Measurements from ENCODE around the gene FRY. TPM values are rescaled to one million over a fixed set of nuclear protein-coding genes. Genes with fewer than 3 reads are reported as not detected.
A peak's percentile ranks its signal among the peaks of the same experiment; 100 is the strongest.

Gene FRY
- total RNA-seq, 1 donor from 2014 or later, result 75.6 TPM

- no peak for DNase-seq
These were observed 231.0 kb downstream of the FRY start for GRCh38 chr13:32262619-32263018.

- DNase-seq, result no peak
These were observed 232.8 kb downstream of the FRY start for GRCh38 chr13:32264407-32264806.

- DNase-seq, result no peak
These were observed 234.2 kb downstream of the FRY start for GRCh38 chr13:32265726-32266125.

GRCh38 chr13:32266130-32266529, 234.6 kb downstream of the FRY start:
- no peak for DNase-seq

- DNase-seq, result no peak
These were observed 236.4 kb downstream of the FRY start for GRCh38 chr13:32267836-32268439.

GRCh38 chr13:32272021-32272683, 240.6 kb downstream of the FRY start:
- DNase-seq, result no peak

GRCh38 chr13:32277839-32278238, 246.3 kb downstream of the FRY start:
- no peak for DNase-seq

GRCh38 chr13:32278426-32278825, 246.9 kb downstream of the FRY start:
- no peak for DNase-seq

GRCh38 chr13:32281096-32281495, 249.5 kb downstream of the FRY start:
- DNase-seq, result no peak

- DNase-seq, result no peak
These were observed 250.6 kb downstream of the FRY start for GRCh38 chr13:32282096-32282711.

- peak; percentile 12 for DNase-seq
These were observed 253.5 kb downstream of the FRY start for GRCh38 chr13:32284927-32285632.

- no peak for DNase-seq
These were observed 254.0 kb downstream of the FRY start for GRCh38 chr13:32285633-32285965.

GRCh38 chr13:32297206-32297605, 265.6 kb downstream of the FRY start:
- no peak for DNase-seq

- no peak for DNase-seq
These were observed 267.1 kb downstream of the FRY start for GRCh38 chr13:32298695-32299094.

GRCh38 chr13:32299893-32300292, 268.3 kb downstream of the FRY start:
- DNase-seq, result no peak

- no peak for DNase-seq
These were observed 268.8 kb downstream of the FRY start for GRCh38 chr13:32300406-32300805.

- no peak for DNase-seq
These were observed 269.3 kb downstream of the FRY start for GRCh38 chr13:32300920-32301319.

GRCh38 chr13:32302461-32302860, 270.9 kb downstream of the FRY start:
- DNase-seq, result no peak

- no peak for DNase-seq
These were observed 274.1 kb downstream of the FRY start for GRCh38 chr13:32305646-32306045.

- no peak for DNase-seq
These were observed 277.9 kb downstream of the FRY start for GRCh38 chr13:32309312-32310133.

GRCh38 chr13:32310134-32310706, 278.6 kb downstream of the FRY start:
- no peak for DNase-seq

Data from occipital lobe (tissue), 2 donors.